Uterus (tissue), 2 donors: ENCODE measurements around the gene SIGLEC7.

Source experiments
- POLR2A ChIP-seq, 2 donors: fragments of 450-650 bp; IDR thresholded peaks; one replicate each; pipeline ENCODE4 v1.6.1; 2016; ENCODE audit warnings: antibody characterized with exemption in 2 of 2, mild to moderate bottlenecking in 1 of 2, moderate library complexity in 1 of 2
- TF ChIP-seq, protein P1 (sequence below), 4 experiments: fragments of 200-600 bp in 2 of 4; fragments of 450-650 bp in 2 of 4; sonication (generic) in 2 of 4; IDR thresholded peaks; one replicate each; pipeline ENCODE4 v1.5.1; 2016 to 2019; ENCODE audit warnings: antibody characterized with exemption in 4 of 4, mild to moderate bottlenecking in 2 of 4, moderate library complexity in 1 of 4

DNA sequence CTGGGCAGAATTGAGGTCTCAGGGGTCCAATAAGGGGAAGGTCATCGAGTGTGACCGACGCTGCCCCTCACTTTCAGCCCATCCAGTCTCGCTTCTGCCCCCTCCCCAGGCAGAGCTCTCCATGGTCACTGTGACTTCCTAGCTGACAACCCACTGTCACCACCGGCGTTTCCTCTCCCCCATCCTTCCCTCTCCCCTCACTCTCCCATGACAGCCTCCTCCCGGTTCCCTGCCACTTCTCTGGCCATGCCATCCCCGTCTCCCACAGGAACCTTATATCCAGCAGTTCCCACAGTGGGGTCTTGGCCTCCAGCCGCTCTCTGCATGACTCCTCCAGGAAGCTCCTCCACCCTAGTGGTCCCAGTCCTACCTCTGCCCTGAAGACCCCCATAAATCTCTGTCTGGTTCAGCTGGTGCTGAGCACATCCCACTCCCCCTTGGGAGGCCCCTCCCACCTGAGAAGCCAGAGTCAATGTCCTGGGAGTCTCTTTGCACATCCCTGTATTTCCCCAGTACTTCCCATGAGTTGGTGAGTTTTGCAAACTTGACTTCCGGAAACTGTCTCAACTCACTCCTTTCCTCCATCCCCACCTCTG is 58.1 kb downstream of the SIGLEC7 start:
- TF ChIP-seq, protein P1, sequence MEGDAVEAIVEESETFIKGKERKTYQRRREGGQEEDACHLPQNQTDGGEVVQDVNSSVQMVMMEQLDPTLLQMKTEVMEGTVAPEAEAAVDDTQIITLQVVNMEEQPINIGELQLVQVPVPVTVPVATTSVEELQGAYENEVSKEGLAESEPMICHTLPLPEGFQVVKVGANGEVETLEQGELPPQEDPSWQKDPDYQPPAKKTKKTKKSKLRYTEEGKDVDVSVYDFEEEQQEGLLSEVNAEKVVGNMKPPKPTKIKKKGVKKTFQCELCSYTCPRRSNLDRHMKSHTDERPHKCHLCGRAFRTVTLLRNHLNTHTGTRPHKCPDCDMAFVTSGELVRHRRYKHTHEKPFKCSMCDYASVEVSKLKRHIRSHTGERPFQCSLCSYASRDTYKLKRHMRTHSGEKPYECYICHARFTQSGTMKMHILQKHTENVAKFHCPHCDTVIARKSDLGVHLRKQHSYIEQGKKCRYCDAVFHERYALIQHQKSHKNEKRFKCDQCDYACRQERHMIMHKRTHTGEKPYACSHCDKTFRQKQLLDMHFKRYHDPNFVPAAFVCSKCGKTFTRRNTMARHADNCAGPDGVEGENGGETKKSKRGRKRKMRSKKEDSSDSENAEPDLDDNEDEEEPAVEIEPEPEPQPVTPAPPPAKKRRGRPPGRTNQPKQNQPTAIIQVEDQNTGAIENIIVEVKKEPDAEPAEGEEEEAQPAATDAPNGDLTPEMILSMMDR (IDR thresholded peaks at IDR 0.05), result no peak
- TF ChIP-seq POLR2A (IDR thresholded peaks at IDR 0.05), result no peak
